T-helper 1 cell treated with Interleukin-12 subunit alpha and Interleukin-12 subunit beta and Interleukin-4 antibody, amounts not matched to agents 30 μg/mL and 1 μg/mL, for 36 hours (primary cell): ENCODE data around the gene CLCN7.

Source experiments
- H3K27ac Mint-ChIP-seq: one replicate; pipeline ENCODE4 v1.8.0; 2021; ENCODE audit warnings: mild to moderate bottlenecking, mixed read lengths
- H3K27me3 Mint-ChIP-seq: one replicate; pipeline ENCODE4 v1.8.0; 2021; ENCODE audit warnings: low read depth, mixed read lengths
- H3K36me3 Mint-ChIP-seq: one replicate; pipeline ENCODE4 v1.8.0; 2021; ENCODE audit warnings: low read depth, mixed read lengths
- H3K4me1 Mint-ChIP-seq: one replicate; pipeline ENCODE4 v1.8.0; 2021; ENCODE audit warnings: low read depth, mixed read lengths
- H3K4me3 Mint-ChIP-seq: one replicate; pipeline ENCODE4 v1.8.0; 2021; ENCODE audit warnings: mild to moderate bottlenecking, moderate library complexity, mixed read lengths
- H3K9me3 Mint-ChIP-seq: one replicate; pipeline ENCODE4 v1.8.0; 2021; ENCODE audit warnings: mixed read lengths

Gene CLCN7

GRCh38 chr16:1413684-1414531 is 60.9 kb downstream of the CLCN7 start:
- Mint-ChIP-seq H3K36me3 (peaks cover 3% of the 10 kb centered on the region), H3K27ac (peak overlapping the region; percentile 81), H3K4me3 (peak overlapping the region; percentile 82), H3K9me3 (no peaks in the 10 kb centered on the region), H3K4me1 (peaks cover 7% of the 10 kb centered on the region), H3K27me3 (no peaks in the 10 kb centered on the region)

GRCh38 chr16:1412847-1413246 is 62.0 kb downstream of the CLCN7 start:
- H3K4me1 Mint-ChIP-seq, result peaks cover 7% of the 10 kb centered on the region
- H3K27ac Mint-ChIP-seq, result no peak overlapping the region
- peak overlapping the region; percentile 44 for H3K4me3 Mint-ChIP-seq
- no peaks in the 10 kb centered on the region for H3K9me3 Mint-ChIP-seq
- peaks cover 3% of the 10 kb centered on the region for H3K36me3 Mint-ChIP-seq
- no peaks in the 10 kb centered on the region for H3K27me3 Mint-ChIP-seq

GRCh38 chr16:1408171-1408837 is 66.5 kb downstream of the CLCN7 start:
- Mint-ChIP-seq H3K27ac (peak overlapping the region; percentile 31), H3K4me1 (peaks cover 5% of the 10 kb centered on the region), H3K36me3 (peaks cover 3% of the 10 kb centered on the region), H3K9me3 (no peaks in the 10 kb centered on the region), H3K27me3 (no peaks in the 10 kb centered on the region), H3K4me3 (peak overlapping the region; percentile 40)

DNA sequence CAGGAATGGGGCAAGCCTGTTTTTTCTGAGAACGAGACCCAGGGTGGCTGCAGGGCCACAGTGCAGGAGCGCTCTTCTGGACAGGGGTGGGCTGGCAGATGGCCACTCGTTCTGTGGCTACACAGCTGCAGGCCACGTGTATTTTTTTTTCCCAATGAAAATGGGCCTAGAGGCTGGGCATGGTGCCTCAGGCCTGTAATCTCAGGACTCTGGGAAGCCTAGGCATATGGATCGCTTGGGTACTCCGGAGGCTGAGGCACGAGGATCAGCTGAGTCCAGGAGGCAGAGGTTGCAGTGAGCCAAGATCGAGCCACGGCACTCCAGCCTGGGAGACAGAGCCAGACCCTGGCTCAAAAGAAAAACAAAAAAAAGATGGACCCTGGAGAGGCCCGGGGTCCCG is 67.1 kb downstream of the CLCN7 start:
- peaks cover 5% of the 10 kb centered on the region for H3K4me1 Mint-ChIP-seq
- H3K9me3 Mint-ChIP-seq, result no peaks in the 10 kb centered on the region
- H3K36me3 Mint-ChIP-seq, result peaks cover 3% of the 10 kb centered on the region
- H3K4me3 Mint-ChIP-seq, result peak overlapping the region; percentile 44
- no peak overlapping the region for H3K27ac Mint-ChIP-seq
- no peaks in the 10 kb centered on the region for H3K27me3 Mint-ChIP-seq

- Mint-ChIP-seq H3K27me3 (no peaks in the 10 kb centered on the region), H3K9me3 (no peaks in the 10 kb centered on the region), H3K4me1 (no peaks in the 10 kb centered on the region), H3K27ac (no peak overlapping the region), H3K36me3 (peaks cover 7% of the 10 kb centered on the region), H3K4me3 (no peak overlapping the region)
These were observed 71.1 kb downstream of the CLCN7 start for GRCh38 chr16:1403733-1404132.

DNA sequence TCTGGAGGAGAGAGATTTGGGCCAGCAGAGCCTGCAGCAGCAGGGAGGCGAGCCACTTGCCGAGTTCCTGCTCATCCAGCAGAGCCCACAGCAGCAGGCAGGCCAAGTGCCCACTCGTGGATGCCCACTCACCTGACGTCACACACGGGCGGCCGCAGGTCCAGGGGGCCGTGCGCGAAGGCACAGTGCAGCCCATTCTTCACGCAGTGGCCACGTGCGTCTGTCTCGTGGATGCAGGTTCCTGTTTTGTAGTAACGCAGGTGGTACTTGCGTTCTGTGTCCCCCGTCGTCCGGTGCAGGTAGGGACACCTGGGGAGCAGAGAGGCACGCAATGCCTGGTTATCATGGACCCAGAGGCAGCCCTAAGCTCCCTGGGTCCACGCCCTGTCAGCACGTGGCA is 71.8 kb downstream of the CLCN7 start:
- Mint-ChIP-seq H3K4me3 (no peak overlapping the region), H3K4me1 (no peaks in the 10 kb centered on the region), H3K36me3 (peaks cover 7% of the 10 kb centered on the region), H3K27me3 (no peaks in the 10 kb centered on the region), H3K27ac (no peak overlapping the region), H3K9me3 (no peaks in the 10 kb centered on the region)

GRCh38 chr16:1401758-1402154 is 73.1 kb downstream of the CLCN7 start:
- no peak overlapping the region for H3K27ac Mint-ChIP-seq
- no peaks in the 10 kb centered on the region for H3K27me3 Mint-ChIP-seq
- H3K4me1 Mint-ChIP-seq, result no peaks in the 10 kb centered on the region
- no peak overlapping the region for H3K4me3 Mint-ChIP-seq
- H3K9me3 Mint-ChIP-seq, result no peaks in the 10 kb centered on the region
- H3K36me3 Mint-ChIP-seq, result peaks cover 7% of the 10 kb centered on the region

DNA sequence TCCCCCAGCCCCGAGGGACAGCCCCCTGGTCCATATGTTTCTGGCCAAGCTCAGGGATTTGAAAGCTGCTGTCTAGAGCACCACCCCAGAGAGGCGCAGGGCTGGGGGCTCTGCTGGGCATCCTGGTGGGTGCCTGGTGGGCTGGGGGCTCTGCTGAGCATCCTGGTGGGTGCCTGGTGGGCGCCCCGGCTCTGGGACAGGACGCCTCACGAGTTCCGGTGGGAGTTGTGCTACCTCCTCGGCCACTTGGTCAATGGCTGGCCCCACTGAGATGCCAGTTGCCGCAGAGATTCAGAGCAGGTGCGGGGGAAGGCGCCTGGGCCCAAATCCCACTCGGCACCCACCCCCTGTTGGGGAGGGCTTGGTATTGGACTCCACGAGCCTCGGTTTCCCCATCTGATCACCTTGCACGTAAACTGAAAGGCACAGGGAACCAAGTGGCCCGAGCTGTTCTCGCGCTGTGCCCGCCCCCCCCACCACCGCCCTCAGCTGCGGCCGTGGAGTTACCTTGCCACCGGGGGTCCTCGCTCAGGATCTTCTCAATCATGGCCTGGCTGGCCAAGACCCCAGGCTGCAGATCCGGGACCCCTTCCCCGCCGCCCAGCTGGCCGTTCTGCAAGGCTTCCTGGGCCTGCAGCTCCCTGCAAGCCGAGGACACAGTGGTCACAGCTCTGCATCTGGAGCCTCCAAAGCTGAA is 73.6 kb downstream of the CLCN7 start:
- Mint-ChIP-seq H3K4me3 (no peak overlapping the region), H3K4me1 (no peaks in the 10 kb centered on the region), H3K36me3 (peaks cover 7% of the 10 kb centered on the region), H3K9me3 (no peaks in the 10 kb centered on the region), H3K27ac (no peak overlapping the region), H3K27me3 (no peaks in the 10 kb centered on the region)

GRCh38 chr16:1398826-1399581 is 75.8 kb downstream of the CLCN7 start:
- no peaks in the 10 kb centered on the region for H3K4me1 Mint-ChIP-seq
- no peaks in the 10 kb centered on the region for H3K27me3 Mint-ChIP-seq
- H3K27ac Mint-ChIP-seq, result no peak overlapping the region
- H3K9me3 Mint-ChIP-seq, result no peaks in the 10 kb centered on the region
- H3K4me3 Mint-ChIP-seq, result no peak overlapping the region
- H3K36me3 Mint-ChIP-seq, result peaks cover 7% of the 10 kb centered on the region

GRCh38 chr16:1398351-1398750 is 76.5 kb downstream of the CLCN7 start:
- Mint-ChIP-seq H3K27ac (no peak overlapping the region), H3K4me1 (no peaks in the 10 kb centered on the region), H3K27me3 (no peaks in the 10 kb centered on the region), H3K4me3 (no peak overlapping the region), H3K36me3 (peaks cover 7% of the 10 kb centered on the region), H3K9me3 (no peaks in the 10 kb centered on the region)

DNA sequence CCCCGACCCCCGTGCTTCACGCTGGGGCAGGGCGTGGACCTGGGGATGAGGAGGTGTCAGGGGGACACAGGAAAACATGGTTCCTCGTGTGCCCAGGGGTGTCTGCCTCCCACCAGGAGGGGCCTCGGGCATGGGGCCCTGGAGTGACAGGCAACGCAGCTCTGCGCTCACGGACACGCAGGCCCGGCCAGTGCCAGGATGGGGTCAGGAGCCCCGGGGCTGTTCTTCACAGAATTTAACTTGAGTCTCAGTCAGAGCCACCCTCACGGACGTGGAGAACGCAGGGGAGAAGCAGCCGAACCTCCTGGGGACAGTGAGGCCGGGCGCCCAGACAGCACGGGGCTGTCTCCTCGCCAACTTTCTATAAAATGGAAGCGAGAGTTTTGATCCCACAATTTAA is 77.0 kb downstream of the CLCN7 start:
- Mint-ChIP-seq H3K4me3 (no peak overlapping the region), H3K27me3 (no peaks in the 10 kb centered on the region), H3K36me3 (peaks cover 7% of the 10 kb centered on the region), H3K27ac (no peak overlapping the region), H3K4me1 (no peaks in the 10 kb centered on the region), H3K9me3 (no peaks in the 10 kb centered on the region)

- Mint-ChIP-seq H3K27me3 (no peaks in the 10 kb centered on the region), H3K4me3 (no peak overlapping the region), H3K27ac (no peak overlapping the region), H3K36me3 (peaks cover 6% of the 10 kb centered on the region), H3K9me3 (no peaks in the 10 kb centered on the region), H3K4me1 (no peaks in the 10 kb centered on the region)
These were observed 79.3 kb downstream of the CLCN7 start for GRCh38 chr16:1395444-1396031.
